HepG2 (cell line): ENCODE measurements around the gene KRT12. TPM values are rescaled to one million over a fixed set of nuclear protein-coding genes. Genes with fewer than 3 reads are reported as not detected.

Source experiments
- CEBPG ChIP-seq: IDR thresholded peaks from 2 replicates; pipeline ENCODE4 v1.6.1; 2016
- CENPX ChIP-seq: sonication (generic); formaldehyde crosslinking; IDR thresholded peaks from 2 replicates; pipeline ENCODE4 v1.9.0; 2021; ENCODE audit warnings: mild to moderate bottlenecking, missing genetic modification reagents, moderate library complexity
- CHD2 ChIP-seq: IDR thresholded peaks from 2 replicates; pipeline ENCODE4 v1.6.1; 2011; ENCODE audit warnings: low read depth, low read length, improper control_type of control experiment
- FOSL1 ChIP-seq: sonication (generic); formaldehyde crosslinking; IDR thresholded peaks from 2 replicates; pipeline ENCODE4 v1.9.0; 2021; ENCODE audit warnings: missing genetic modification reagents, borderline replicate concordance
- FOXP4 ChIP-seq: sonication (generic); formaldehyde crosslinking; IDR thresholded peaks from 2 replicates; pipeline ENCODE4 v1.4.0; 2020; ENCODE audit warnings: missing genetic modification reagents
- GATAD2A ChIP-seq: IDR thresholded peaks from 2 replicates; pipeline ENCODE4 v1.6.1; 2016
- KDM4B ChIP-seq: sonication (generic); formaldehyde crosslinking; IDR thresholded peaks from 2 replicates; pipeline ENCODE4 v1.4.0; 2020; ENCODE audit warnings: missing genetic modification reagents
- KMT2A ChIP-seq: sonication (generic); formaldehyde crosslinking; IDR thresholded peaks from 2 replicates; pipeline ENCODE4 v1.4.0; 2020; ENCODE audit warnings: missing genetic modification reagents
- MIXL1 ChIP-seq: IDR thresholded peaks from 2 replicates; pipeline ENCODE4 v1.6.1; 2016
- PBX3 ChIP-seq: sonication (generic); formaldehyde crosslinking; IDR thresholded peaks from 2 replicates; pipeline ENCODE4 v1.8.1; 2023; ENCODE audit warnings: missing genetic modification reagents, inconsistent platforms, borderline replicate concordance
- PREB ChIP-seq: sonication (generic); formaldehyde crosslinking; IDR thresholded peaks from 2 replicates; pipeline ENCODE4 v1.4.0; 2020; ENCODE audit warnings: missing genetic modification reagents
- RFX5 ChIP-seq: IDR thresholded peaks from 2 replicates; pipeline ENCODE4 v1.6.1; 2011; ENCODE audit warnings: low read depth, low read length, improper control_type of control experiment
- RNF219 ChIP-seq: sonication (generic); formaldehyde crosslinking; IDR thresholded peaks from 2 replicates; pipeline ENCODE4 v1.5.0; 2020; ENCODE audit warnings: mild to moderate bottlenecking, missing genetic modification reagents
- ZNF101 ChIP-seq: sonication (generic); formaldehyde crosslinking; IDR thresholded peaks from 2 replicates; pipeline ENCODE4 v1.4.0; 2020; ENCODE audit warnings: mild to moderate bottlenecking, low read depth, missing genetic modification reagents, borderline replicate concordance
- ZNF18 ChIP-seq: sonication (generic); formaldehyde crosslinking; IDR thresholded peaks from 2 replicates; pipeline ENCODE4 v1.8.0; 2022; ENCODE audit warnings: mild to moderate bottlenecking, missing genetic modification reagents; ENCODE audit not compliant: insufficient replicate concordance
- ZNF432 ChIP-seq: sonication (generic); formaldehyde crosslinking; IDR thresholded peaks from 2 replicates; pipeline ENCODE4 v1.5.0; 2020; ENCODE audit warnings: missing genetic modification reagents, mild to moderate bottlenecking, borderline replicate concordance
- ZNF550 ChIP-seq: sonication (generic); formaldehyde crosslinking; IDR thresholded peaks from 2 replicates; pipeline ENCODE4 v1.4.0; 2020; ENCODE audit warnings: mild to moderate bottlenecking, missing genetic modification reagents, borderline replicate concordance
- ZNF562 ChIP-seq: sonication (generic); formaldehyde crosslinking; IDR thresholded peaks from 2 replicates; pipeline ENCODE4 v1.8.0; 2022; ENCODE audit warnings: missing genetic modification reagents, borderline replicate concordance
- ZNF691 ChIP-seq: sonication (generic); formaldehyde crosslinking; IDR thresholded peaks from 2 replicates; pipeline ENCODE4 v1.4.0; 2020; ENCODE audit warnings: missing genetic modification reagents, low read depth, mild to moderate bottlenecking, borderline replicate concordance
- ZNF839 ChIP-seq: sonication (generic); formaldehyde crosslinking; IDR thresholded peaks from 2 replicates; pipeline ENCODE4 v1.4.0; 2020; ENCODE audit warnings: missing genetic modification reagents, mild to moderate bottlenecking, borderline replicate concordance
- ZNF883 ChIP-seq: sonication (generic); formaldehyde crosslinking; IDR thresholded peaks from 2 replicates; pipeline ENCODE4 v1.5.1; 2020; ENCODE audit warnings: mild to moderate bottlenecking, missing genetic modification reagents; ENCODE audit errors: not compliant biosample characterization
- polyA plus RNA-seq, 8 experiments: library from polyadenylated mRNA; depleted of rRNA in 3 of 8; stranded (reverse) in 7 of 8; unstranded in 1 of 8; fragments of >200 nt; fragmentation: Illumina TruSeq in 4 of 8; extraction: Trizol in 4 of 8; gene quantifications; 2 replicates each; pipeline versions ENCODE4 v1.2.1 to v1.2.3, GENCODE V29; 2011 to 2016; ENCODE audit warnings: low read depth in 4 of 8, missing spikeins in 1 of 8, mixed read lengths in 1 of 8; ENCODE audit not compliant: insufficient read depth in 1 of 8
- total RNA-seq, 5 experiments: library from RNA; depleted of rRNA; stranded (reverse); fragments of >200 nt; fragmentation: Illumina TruSeq; extraction: Trizol; gene quantifications; 2 replicates each; pipeline ENCODE4 v1.2.3, GENCODE V29; 2016; ENCODE audit warnings: low read depth in 1 of 5

Gene KRT12
- total and polyA plus RNA-seq, 2 of the 13 experiments (the other 11 are each of a cell fraction or from before 2014, with no cell fraction given): 0.07 to 0.09 TPM

GRCh38 chr17:40901981-40902474 lies 35.0 kb upstream of the KRT12 start (continued):
- TF ChIP-seq FOXP4 (CRISPR knock-in tag) (peak; percentile 99), CEBPG (CRISPR knock-in tag) (peak; percentile 92), PREB (no peak), ZNF101 (CRISPR knock-in tag) (no peak), FOSL1 (CRISPR knock-in tag) (peak; percentile 61; the same call in 1 of the 2 replicates), ZNF550 (no peak), KMT2A (no peak), ZNF562 (CRISPR knock-in tag) (no peak), RFX5 (peak; percentile 38; the same call in 1 of the 2 replicates), GATAD2A (CRISPR knock-in tag) (peak; percentile 98), ZNF691 (CRISPR knock-in tag) (0 out of 2 replicates have a peak, but pooled peaks have one; percentile 27), ZNF839 (CRISPR knock-in tag) (no peak), ZNF18 (CRISPR knock-in tag) (no peak), CENPX (CRISPR knock-in tag) (no peak), ZNF432 (no peak), CHD2 (no peak), MIXL1 (peak; percentile 95), PBX3 (CRISPR knock-in tag) (no peak), ZNF883 (no peak), RNF219 (no peak), KDM4B (CRISPR knock-in tag) (0 out of 2 replicates have a peak, but pooled peaks have one; percentile 22)
